ENCODE results near the gene CPA2.

The CPA2 gene

DNA sequence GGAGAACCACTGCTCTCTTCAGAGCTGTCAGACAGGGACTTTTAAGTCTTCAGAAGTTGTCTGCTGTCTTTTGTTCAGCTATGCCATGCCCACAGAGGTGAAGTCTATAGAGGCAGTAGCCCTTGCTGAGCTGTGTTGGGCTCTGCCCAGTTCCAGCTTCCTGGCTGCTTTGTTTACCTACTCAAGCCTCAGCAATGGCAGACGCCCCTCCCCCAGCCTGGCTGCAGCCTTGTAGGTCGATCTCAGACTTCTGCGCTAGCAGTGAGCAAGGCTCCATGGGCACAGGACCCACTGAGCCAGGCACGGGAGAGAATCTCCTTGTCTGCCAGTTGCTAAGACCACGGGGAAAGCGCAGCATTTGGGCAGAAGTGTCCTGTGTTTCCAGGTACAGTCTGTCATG, 12.1 kb upstream of the CPA2 start:
- DNase-seq (ENCODE audit: low spot score): no peak

DNA sequence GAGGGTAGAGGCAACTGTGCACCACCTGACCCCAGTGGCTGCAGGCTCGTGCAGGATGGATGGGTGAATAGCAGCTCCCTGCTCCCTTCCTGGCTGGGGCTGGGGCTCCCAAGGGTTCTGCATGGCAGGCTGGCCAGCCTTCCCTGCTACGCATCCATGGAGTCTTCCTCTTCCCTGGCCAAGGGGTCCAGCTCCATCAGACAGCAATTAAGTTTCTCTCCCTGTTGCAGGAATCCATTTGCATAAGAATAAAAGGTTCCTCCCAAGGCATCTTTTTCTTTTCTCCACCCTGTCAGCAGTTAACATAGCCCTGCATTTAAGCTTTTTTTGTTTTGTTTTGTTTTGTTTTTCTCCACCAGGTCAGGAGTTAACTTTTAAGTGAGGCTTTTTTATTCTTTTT, 10.0 kb upstream of the CPA2 start:
- no peak for DNase-seq (ENCODE audit: low spot score)

DNA sequence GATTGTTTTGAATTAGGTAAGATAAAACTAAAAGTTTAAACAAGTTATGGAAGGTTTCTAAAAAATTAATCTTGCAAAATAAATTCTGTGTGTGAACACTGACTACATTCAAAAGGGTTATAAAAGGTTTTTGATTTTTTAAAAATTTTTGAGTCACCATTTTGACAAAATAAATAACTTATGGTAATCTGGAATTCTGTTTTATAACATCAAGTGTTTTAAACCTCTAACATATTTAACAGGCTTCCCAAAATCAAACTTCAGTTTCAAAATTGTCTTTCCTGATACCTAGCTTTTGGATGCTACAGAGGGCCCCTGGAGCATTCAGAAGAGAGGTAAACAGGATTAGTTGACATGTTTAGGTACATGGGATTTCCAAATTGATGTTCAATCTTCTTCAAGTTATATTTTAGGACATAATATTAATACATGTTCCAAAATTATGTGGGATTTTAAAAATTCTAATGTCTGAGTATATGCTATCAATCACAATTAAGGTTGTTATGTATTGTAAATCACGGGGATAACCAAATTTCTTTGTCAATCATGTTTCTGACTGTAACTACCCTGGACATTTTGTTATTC, 8.1 kb upstream of the CPA2 start:
- DNase-seq (ENCODE audit: low spot score): no peak

DNA sequence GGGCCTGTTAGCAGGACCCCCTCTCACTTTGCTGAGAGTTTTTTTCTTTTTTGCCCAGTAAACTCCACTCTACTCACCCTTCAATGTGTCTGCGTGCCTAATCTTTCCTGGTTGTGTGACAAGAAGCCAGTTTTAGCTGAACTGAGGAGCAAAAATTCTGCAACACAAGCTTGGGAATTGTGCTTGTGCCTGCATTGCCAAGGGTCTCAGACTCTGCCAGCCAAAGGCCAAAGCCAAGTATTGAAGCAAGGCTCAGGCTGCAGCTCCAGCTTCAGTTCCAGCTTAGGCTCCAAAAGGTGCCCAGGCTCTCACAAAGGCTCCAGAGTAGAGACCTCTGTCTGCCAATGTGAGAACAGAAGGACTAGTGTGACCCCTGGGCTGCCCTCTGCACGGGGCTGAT, 4.2 kb upstream of the CPA2 start:
- DNase-seq (ENCODE audit: low spot score): no peak

- no peak for DNase-seq (ENCODE audit: low spot score)
Observed at GRCh38 chr7:130263130-130263529, 3.5 kb upstream of the CPA2 start.

GRCh38 chr7:130266961-130267321, 278 bp downstream of the CPA2 start:
- DNase-seq (ENCODE audit: low spot score): no peak

DNA sequence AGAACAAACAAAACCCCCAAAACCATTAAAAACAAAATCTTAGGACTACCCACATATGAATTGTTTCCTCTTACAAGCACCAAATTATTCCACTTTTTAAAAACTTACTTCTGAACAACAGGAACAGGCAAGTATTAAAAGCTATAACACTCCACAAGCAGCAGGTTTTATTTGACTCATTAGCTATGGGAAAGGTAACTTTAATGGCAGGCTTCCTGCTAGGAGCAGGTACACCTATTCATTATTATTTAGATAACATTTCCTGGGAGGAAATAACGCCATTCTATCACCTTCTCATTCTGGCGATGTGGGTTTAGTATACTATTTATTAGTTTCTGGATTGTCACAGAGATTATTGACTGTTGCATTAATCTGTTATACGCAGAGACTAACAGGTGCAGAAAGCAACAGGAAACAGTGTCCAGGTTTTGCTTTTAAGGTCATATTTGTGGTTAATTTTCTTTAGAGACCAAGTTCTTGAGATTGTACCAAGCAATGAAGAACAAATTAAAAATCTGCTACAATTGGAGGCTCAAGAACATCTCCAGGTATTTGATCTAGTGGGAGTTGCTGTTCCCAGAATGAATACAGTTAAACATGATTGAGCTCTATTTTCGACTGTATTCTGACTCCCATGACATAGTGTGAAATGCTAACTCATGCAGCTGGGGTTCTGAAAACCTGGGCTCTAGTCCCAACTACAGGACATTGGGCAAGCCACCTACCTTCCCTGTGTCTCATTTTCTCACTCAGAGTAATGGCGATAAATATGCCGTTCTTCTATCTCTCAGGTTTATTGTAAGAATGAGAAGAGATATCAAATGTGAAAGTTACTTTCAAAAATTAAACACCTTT, 2.0 kb downstream of the CPA2 start:
- no peak for DNase-seq (ENCODE audit: low spot score)

GRCh38 chr7:130269318-130269694, 2.6 kb downstream of the CPA2 start:
- no peak for DNase-seq (ENCODE audit: low spot score)

GRCh38 chr7:130270947-130271800, 4.5 kb downstream of the CPA2 start:
- no peak for DNase-seq (ENCODE audit: low spot score)

- no peak for DNase-seq (ENCODE audit: low spot score)
Observed at GRCh38 chr7:130272381-130273080, 5.9 kb downstream of the CPA2 start.

- no peak for DNase-seq (ENCODE audit: low spot score)
Observed at GRCh38 chr7:130273081-130273932, 6.6 kb downstream of the CPA2 start.

DNA sequence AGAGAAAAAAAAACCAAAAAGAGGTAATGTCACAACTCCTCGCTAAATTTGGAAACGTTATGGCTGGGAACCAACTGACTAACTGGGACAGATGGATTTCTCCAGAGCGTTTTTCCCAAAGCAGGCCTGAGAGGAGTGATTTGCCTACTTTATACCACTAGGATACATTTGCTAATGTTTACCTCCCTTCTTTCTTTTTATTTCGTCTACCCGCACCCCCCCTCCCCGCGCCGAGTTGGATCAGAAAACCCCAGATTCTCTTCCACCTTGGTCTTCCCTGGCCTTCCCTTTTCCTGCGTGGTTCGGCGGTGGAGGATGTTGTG, 7.2 kb downstream of the CPA2 start:
- no peak for DNase-seq (ENCODE audit: low spot score)

GRCh38 chr7:130274296-130274695, 7.6 kb downstream of the CPA2 start:
- DNase-seq (ENCODE audit: low spot score): no peak

GRCh38 chr7:130274983-130275591, 8.4 kb downstream of the CPA2 start:
- no peak for DNase-seq (ENCODE audit: low spot score)

DNA sequence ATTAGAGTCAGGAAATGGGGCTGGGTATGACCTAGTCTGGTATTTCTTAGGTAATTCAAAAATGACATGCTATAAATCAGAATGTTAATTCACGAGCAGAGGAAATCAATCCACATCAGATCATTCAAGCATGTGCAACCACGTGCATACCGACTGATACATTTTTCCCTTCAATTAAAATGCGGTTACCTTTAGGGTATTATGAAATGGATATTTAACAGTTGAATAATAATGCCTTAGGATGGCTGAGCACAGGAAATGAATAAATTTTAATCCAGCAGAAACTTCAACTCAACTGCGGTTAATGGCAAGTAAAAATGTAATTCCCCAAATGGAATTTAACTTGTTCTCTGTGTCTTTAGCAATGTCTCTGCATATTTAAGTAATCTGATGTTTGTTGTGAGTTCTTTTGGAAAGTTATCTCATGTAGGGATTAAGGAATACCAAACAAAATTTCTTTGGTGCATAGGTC, 9.2 kb downstream of the CPA2 start:
- DNase-seq (ENCODE audit: low spot score): no peak

DNA sequence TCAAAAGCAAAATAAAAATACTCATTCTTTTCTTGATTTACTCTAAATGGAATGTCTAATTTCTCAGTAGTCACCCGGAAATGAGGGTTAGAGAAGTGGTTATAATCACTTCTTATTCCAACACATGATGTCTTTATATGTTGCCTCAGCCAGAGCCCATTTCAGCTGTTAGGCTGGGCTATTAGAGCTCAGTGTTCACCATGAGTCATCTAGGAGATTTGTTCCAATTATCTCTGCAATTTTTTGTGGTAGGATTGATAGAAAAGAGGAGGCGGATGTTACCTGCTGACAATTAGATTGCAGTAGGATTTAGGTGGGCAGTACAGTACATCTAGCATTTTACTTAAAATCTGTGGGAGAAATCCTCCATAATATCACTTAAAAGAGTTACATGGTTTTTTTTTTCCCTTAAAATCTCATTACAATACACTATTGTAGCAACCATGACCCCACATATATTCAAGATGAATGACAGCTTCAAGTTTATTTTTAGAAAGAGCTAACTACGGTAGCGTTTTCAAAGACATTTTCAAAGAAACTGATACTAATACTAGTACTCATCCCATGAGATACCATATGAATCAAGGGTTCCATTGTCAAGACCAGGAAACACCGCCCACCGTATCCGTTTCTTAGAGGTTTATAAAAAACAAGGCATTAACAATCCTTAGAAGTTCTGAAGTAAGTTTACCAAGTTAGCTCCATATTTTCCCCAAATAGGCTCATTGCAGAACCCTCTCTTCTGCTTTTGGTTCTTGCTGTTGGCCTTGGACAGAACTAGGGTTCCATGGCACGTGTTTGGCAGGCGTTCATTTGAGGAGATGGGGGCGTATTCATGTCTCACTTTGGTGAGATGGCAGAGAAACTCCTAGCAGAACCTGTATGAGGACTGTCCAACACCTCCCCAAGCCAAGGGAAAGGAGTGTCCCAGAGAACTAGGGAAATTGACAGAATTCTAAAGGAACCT, 10.4 kb downstream of the CPA2 start:
- no peak for DNase-seq (ENCODE audit: low spot score)

DNA sequence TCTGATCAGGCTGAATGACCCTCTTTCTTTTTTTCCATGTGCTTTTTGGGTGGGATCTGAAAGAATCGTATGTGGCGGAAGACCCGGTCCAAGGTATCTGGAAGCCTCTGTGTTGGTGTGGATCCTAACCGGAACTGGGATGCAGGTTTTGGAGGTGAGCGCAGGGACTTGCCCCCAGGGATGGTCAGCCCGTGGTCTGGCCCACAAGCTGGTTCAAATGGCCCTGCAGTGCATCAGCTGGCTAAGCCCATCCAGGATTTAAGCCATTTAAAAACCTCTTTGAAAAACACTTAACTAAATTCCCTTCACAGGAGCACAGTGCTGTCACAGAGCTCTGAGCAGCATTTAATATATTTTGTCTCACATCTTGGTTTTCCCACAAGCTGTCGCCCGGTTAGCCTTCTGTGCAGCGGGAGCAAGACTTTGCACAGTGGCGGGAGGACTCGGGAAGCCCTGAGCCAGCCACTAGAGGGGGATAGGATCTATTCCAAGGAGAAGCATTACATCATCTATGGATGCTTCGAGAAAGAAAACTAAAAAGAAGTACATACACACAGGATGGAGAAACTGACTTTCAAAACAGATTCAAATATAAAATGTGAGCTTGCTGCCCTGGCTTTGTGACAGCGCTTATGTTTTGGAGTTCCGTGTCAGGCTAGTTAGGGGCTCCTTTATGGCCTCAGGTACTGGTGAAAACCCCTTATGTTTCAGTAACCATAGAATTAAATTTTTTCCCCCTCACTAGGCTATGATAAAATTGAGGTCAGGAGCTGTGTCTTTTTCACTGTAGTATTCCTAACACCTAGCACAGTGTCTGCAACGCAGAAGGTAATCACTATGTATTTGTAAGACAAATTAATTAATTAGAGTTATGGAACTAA, 11.3 kb downstream of the CPA2 start:
- DNase-seq (ENCODE audit: low spot score): no peak

GRCh38 chr7:130278860-130279259, 12.2 kb downstream of the CPA2 start:
- no peak for DNase-seq (ENCODE audit: low spot score)

DNA sequence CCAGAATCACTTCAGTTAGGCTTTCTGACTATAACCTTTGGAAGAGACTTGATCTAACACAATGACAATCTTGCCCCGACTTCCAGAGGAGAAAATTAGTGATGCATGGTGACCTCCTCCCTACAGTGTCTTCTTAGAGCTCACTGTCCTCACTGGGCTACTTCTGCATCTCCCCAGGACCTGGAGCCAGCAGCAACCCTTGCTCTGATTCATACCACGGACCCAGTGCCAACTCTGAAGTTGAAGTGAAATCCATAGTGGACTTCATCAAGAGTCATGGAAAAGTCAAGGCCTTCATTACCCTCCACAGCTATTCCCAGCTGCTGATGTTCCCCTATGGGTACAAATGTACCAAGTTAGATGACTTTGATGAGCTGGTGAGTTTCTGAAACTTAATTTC, 12.6 kb downstream of the CPA2 start:
- DNase-seq (ENCODE audit: low spot score): no peak
